ENCODE data around the gene VMAC. TPM values are rescaled to one million over a fixed set of nuclear protein-coding genes. Genes with fewer than 3 reads are reported as not detected.
"Not testable (repeated sequence)": the region's sequence is repeated elsewhere in the genome, so short reads cannot be mapped to it uniquely, and the experiment has no call there.

Gene VMAC
- total RNA-seq, 1 donor from 2014 or later = 3.9 TPM

DNA sequence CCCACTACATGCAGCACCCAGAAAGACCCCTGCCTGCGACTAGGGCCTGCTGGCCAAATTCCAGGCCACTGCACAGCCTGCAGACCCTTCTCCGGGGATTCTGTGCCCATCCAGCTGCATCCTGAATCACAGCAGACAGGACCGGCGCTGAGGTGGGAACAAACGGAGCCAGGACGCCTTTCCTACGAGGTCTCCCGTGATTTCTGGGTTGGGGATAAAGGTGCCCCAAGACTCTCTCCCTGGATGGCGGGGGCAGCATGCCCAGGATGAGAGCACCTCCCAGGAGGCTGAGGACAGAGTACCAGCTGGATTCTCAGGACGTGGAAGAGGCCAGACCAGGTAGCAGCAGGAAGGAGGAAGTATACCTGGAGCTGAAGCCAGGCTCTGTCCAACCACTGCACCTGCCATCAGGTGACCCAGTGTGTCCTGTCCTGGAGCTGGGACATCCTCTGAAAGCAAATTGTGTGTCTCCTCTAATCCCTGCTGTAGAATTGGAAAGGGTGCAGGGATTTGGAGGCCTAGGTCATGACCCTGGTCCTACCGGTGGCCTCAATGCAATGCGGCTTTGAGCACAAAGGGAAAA, 31.0 kb upstream of the VMAC start:
- FAIRE-seq = no peak
- H3K4me1 Mint-ChIP-seq (ENCODE audit: low read depth, unreplicated experiment) = peaks cover 2% of the 10 kb centered on the region
- no peak overlapping the region for H3K9ac ChIP-seq (ENCODE audit: low read length)
- no peak overlapping the region for H3K27ac ChIP-seq (ENCODE audit: low read depth, low read length)
- no peaks in the 10 kb centered on the region for H3K36me3 ChIP-seq (ENCODE audit: insufficient read depth, low read length)
- peaks cover 11% of the 10 kb centered on the region for H3K27me3 Mint-ChIP-seq (ENCODE audit: low read depth, unreplicated experiment)
- H3K4me3 ChIP-seq (ENCODE audit: insufficient read depth, low read depth, low read length) = no peak overlapping the region
- H3K4me2 ChIP-seq (ENCODE audit: low read length) = no peak overlapping the region
- H3K79me2 ChIP-seq (ENCODE audit: insufficient read depth, low read length) = no peaks in the 10 kb centered on the region
- H2AFZ ChIP-seq (ENCODE audit: low read depth, low read length) = no peak overlapping the region
- H3K4me3 Mint-ChIP-seq (ENCODE audit: unreplicated experiment) = no peak overlapping the region
- no peak overlapping the region for H3K27ac Mint-ChIP-seq (ENCODE audit: unreplicated experiment)
- no peak for DNase-seq (ENCODE audit: low read depth)
- H4K20me1 ChIP-seq (ENCODE audit: insufficient read depth, low read length) = no peaks in the 10 kb centered on the region
- H3K9me3 ChIP-seq (ENCODE audit: insufficient read depth, low read depth, low read length) = no peaks in the 10 kb centered on the region
- no peak for TF ChIP-seq EZH2 (IDR thresholded peaks at IDR 0.05; ENCODE audit: insufficient read depth, low read length)
- TF ChIP-seq, protein P1, sequence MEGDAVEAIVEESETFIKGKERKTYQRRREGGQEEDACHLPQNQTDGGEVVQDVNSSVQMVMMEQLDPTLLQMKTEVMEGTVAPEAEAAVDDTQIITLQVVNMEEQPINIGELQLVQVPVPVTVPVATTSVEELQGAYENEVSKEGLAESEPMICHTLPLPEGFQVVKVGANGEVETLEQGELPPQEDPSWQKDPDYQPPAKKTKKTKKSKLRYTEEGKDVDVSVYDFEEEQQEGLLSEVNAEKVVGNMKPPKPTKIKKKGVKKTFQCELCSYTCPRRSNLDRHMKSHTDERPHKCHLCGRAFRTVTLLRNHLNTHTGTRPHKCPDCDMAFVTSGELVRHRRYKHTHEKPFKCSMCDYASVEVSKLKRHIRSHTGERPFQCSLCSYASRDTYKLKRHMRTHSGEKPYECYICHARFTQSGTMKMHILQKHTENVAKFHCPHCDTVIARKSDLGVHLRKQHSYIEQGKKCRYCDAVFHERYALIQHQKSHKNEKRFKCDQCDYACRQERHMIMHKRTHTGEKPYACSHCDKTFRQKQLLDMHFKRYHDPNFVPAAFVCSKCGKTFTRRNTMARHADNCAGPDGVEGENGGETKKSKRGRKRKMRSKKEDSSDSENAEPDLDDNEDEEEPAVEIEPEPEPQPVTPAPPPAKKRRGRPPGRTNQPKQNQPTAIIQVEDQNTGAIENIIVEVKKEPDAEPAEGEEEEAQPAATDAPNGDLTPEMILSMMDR (IDR thresholded peaks at IDR 0.05; ENCODE audit: insufficient read depth, low read depth, low read length) = no peak
- no peaks in the 10 kb centered on the region for H3K4me1 ChIP-seq (ENCODE audit: insufficient read depth, low read length)
- H3K27me3 ChIP-seq (ENCODE audit: insufficient read depth, low read length) = no peaks in the 10 kb centered on the region
- H3K36me3 Mint-ChIP-seq (ENCODE audit: low read depth, unreplicated experiment) = no peaks in the 10 kb centered on the region
- H3K9me3 Mint-ChIP-seq (ENCODE audit: unreplicated experiment) = no peaks in the 10 kb centered on the region

DNA sequence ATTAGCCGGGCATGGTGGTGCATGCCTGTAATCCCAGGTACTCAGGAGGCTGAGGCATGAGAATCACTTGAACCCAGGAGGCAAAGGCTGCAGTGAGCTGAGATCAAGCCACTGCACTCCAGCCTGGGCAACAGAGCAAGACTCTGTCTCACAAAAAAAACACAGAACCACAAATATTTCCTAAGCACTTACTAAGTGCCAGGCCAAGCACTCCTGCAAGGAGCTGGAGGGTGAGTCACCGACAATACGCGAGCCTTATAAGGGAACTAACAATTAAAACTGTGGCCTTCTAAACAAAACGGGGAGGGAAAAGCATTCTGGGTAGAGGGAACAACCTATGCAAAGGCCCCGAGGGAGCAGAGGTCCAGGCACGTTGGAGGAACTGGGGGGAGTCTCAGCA, 30.2 kb upstream of the VMAC start:
- not testable (repeated sequence) for H3K36me3 ChIP-seq (ENCODE audit: insufficient read depth, low read length)

GRCh38 chr19:5877427-5877826, 27.2 kb upstream of the VMAC start:
- Mint-ChIP-seq H3K4me1 (ENCODE audit: low read depth, unreplicated experiment) (peaks cover 9% of the 10 kb centered on the region), H3K36me3 (ENCODE audit: low read depth, unreplicated experiment) (no peaks in the 10 kb centered on the region), H3K27me3 (ENCODE audit: low read depth, unreplicated experiment) (peaks cover 3% of the 10 kb centered on the region), H3K27ac (ENCODE audit: unreplicated experiment) (no peak overlapping the region), H3K9me3 (ENCODE audit: unreplicated experiment) (peaks cover under 1% of the 10 kb centered on the region), H3K4me3 (ENCODE audit: unreplicated experiment) (no peak overlapping the region)
- Histone ChIP-seq H3K4me3 (ENCODE audit: insufficient read depth, low read depth, low read length) (no peak overlapping the region), H4K20me1 (ENCODE audit: insufficient read depth, low read length) (no peaks in the 10 kb centered on the region), H3K79me2 (ENCODE audit: insufficient read depth, low read length) (no peaks in the 10 kb centered on the region), H3K4me1 (ENCODE audit: insufficient read depth, low read length) (peaks cover 7% of the 10 kb centered on the region), H3K9ac (ENCODE audit: low read length) (no peak overlapping the region), H3K27ac (ENCODE audit: low read depth, low read length) (no peak overlapping the region), H3K4me2 (ENCODE audit: low read length) (no peak overlapping the region), H2AFZ (ENCODE audit: low read depth, low read length) (no peak overlapping the region), H3K27me3 (ENCODE audit: insufficient read depth, low read length) (peaks cover 3% of the 10 kb centered on the region), H3K36me3 (ENCODE audit: insufficient read depth, low read length) (no peaks in the 10 kb centered on the region), H3K9me3 (ENCODE audit: insufficient read depth, low read depth, low read length) (no peaks in the 10 kb centered on the region)
- no peak for FAIRE-seq
- DNase-seq (ENCODE audit: low read depth) = no peak
- TF ChIP-seq EZH2 (IDR thresholded peaks at IDR 0.05; ENCODE audit: insufficient read depth, low read length) = no peak
- TF ChIP-seq, protein P1 (IDR thresholded peaks at IDR 0.05; ENCODE audit: insufficient read depth, low read depth, low read length) = no peak

More for the DNA sequence above, 30.2 kb upstream of the VMAC start:
- not testable (repeated sequence) for H3K27ac ChIP-seq (ENCODE audit: low read depth, low read length); H3K27me3 ChIP-seq (ENCODE audit: insufficient read depth, low read length); H3K9me3 ChIP-seq (ENCODE audit: insufficient read depth, low read depth, low read length); FAIRE-seq; H2AFZ ChIP-seq (ENCODE audit: low read depth, low read length); H3K4me3 Mint-ChIP-seq (ENCODE audit: unreplicated experiment); H3K79me2 ChIP-seq (ENCODE audit: insufficient read depth, low read length); H3K9me3 Mint-ChIP-seq (ENCODE audit: unreplicated experiment); H3K4me2 ChIP-seq (ENCODE audit: low read length); H3K27ac Mint-ChIP-seq (ENCODE audit: unreplicated experiment); H4K20me1 ChIP-seq (ENCODE audit: insufficient read depth, low read length); H3K4me1 Mint-ChIP-seq (ENCODE audit: low read depth, unreplicated experiment); H3K36me3 Mint-ChIP-seq (ENCODE audit: low read depth, unreplicated experiment); H3K4me3 ChIP-seq (ENCODE audit: insufficient read depth, low read depth, low read length); H3K9ac ChIP-seq (ENCODE audit: low read length); H3K4me1 ChIP-seq (ENCODE audit: insufficient read depth, low read length)
- H3K27me3 Mint-ChIP-seq (ENCODE audit: low read depth, unreplicated experiment) = peaks cover 11% of the 10 kb centered on the region
- DNase-seq (ENCODE audit: low read depth) = peak; percentile 55
